ENCODE data around the gene ATP6V1A. TPM values are rescaled to one million over a fixed set of nuclear protein-coding genes. Genes with fewer than 3 reads are reported as not detected.

The ATP6V1A gene
- total and polyA plus RNA-seq, 3 donors from 2014 or later: 37.8 to 55.9 (median 51.6) TPM

- Histone ChIP-seq H3K36me3 (ENCODE audit: low read depth, missing control alignments) (no peaks in the 10 kb centered on the region), H3K27me3 (no peaks in the 10 kb centered on the region), H3K4me3 (no peak overlapping the region), H3K4me1 (no peaks in the 10 kb centered on the region), H3K27ac (no peak overlapping the region), H3K9me3 (no peaks in the 10 kb centered on the region)
- no peak for DNase-seq
- TF ChIP-seq CTCF (IDR thresholded peaks at IDR 0.05) (no peak), POLR2A (IDR thresholded peaks at IDR 0.05) (no peak)
- intact Hi-C loops (cut with DNase I; ENCODE audit: low total_unique reads): no loop called here
Observed at GRCh38 chr3:113769551-113769950, 22.7 kb downstream of the ATP6V1A start.

GRCh38 chr3:113771993-113772392, 25.2 kb downstream of the ATP6V1A start:
- Histone ChIP-seq H3K9me3 (no peaks in the 10 kb centered on the region), H3K4me1 (peaks cover 11% of the 10 kb centered on the region), H3K27ac (no peak overlapping the region), H3K36me3 (ENCODE audit: low read depth, missing control alignments) (no peaks in the 10 kb centered on the region), H3K27me3 (no peaks in the 10 kb centered on the region), H3K4me3 (no peak overlapping the region)
- DNase-seq: no peak
- intact Hi-C loops (cut with DNase I; ENCODE audit: low total_unique reads): no loop called here
- TF ChIP-seq POLR2A (IDR thresholded peaks at IDR 0.05): no peak

- no peaks in the 10 kb centered on the region for H3K9me3 ChIP-seq
- DNase-seq: no peak
- intact Hi-C loops (cut with DNase I; ENCODE audit: low total_unique reads): no loop called here
- WGBS, 2 donors: 89 to 92% methylated on average over 3 of the region's 3 CpGs
- no peaks in the 10 kb centered on the region for H3K36me3 ChIP-seq (ENCODE audit: low read depth, missing control alignments)
- H3K4me3 ChIP-seq: no peak overlapping the region
- H3K27me3 ChIP-seq: no peaks in the 10 kb centered on the region
- H3K27ac ChIP-seq: no peak overlapping the region
- H3K4me1 ChIP-seq: peaks cover 11% of the 10 kb centered on the region
- TF ChIP-seq POLR2A (IDR thresholded peaks at IDR 0.05) (no peak), CTCF (IDR thresholded peaks at IDR 0.05) (no peak)
Observed at GRCh38 chr3:113773381-113773780, 26.5 kb downstream of the ATP6V1A start.

- WGBS, 2 donors: 89 to 96% methylated on average over 1 of the region's 1 CpG
- TF ChIP-seq POLR2A (IDR thresholded peaks at IDR 0.05) (no peak), CTCF (IDR thresholded peaks at IDR 0.05) (no peak)
- DNase-seq: no peak
- intact Hi-C loops (cut with DNase I; ENCODE audit: low total_unique reads): no loop called here
- no peaks in the 10 kb centered on the region for H3K27me3 ChIP-seq
- peaks cover 11% of the 10 kb centered on the region for H3K4me1 ChIP-seq
- no peaks in the 10 kb centered on the region for H3K36me3 ChIP-seq (ENCODE audit: low read depth, missing control alignments)
- no peaks in the 10 kb centered on the region for H3K9me3 ChIP-seq
- no peak overlapping the region for H3K27ac ChIP-seq
- H3K4me3 ChIP-seq: no peak overlapping the region
Observed at GRCh38 chr3:113775516-113775915, 28.7 kb downstream of the ATP6V1A start.

- Histone ChIP-seq H3K36me3 (ENCODE audit: low read depth, missing control alignments) (no peaks in the 10 kb centered on the region), H3K9me3 (no peaks in the 10 kb centered on the region), H3K27me3 (no peaks in the 10 kb centered on the region), H3K4me3 (no peak overlapping the region), H3K4me1 (peaks cover 11% of the 10 kb centered on the region), H3K27ac (peak overlapping the region in 1 of 2 donors; percentile 36)
- TF ChIP-seq CTCF (IDR thresholded peaks at IDR 0.05) (no peak), POLR2A (IDR thresholded peaks at IDR 0.05) (no peak)
- DNase-seq: no peak
- intact Hi-C loops (cut with DNase I; ENCODE audit: low total_unique reads): no loop called here
- WGBS, 2 donors: 88 to 90% methylated on average over 3 of the region's 3 CpGs
Observed at GRCh38 chr3:113776564-113776963, 29.7 kb downstream of the ATP6V1A start.

Data from testis (tissue), 3 donors.